Loucy (cell line): Measurements from ENCODE around the gene DYNC2H1.

Source experiments
- H2AFZ ChIP-seq: fragments of 200-600 bp; sonication (generic); 2 replicates; pipeline ENCODE4 v1.6.0; 2016; ENCODE audit warnings: antibody characterized with exemption, mild to moderate bottlenecking, low read length, moderate library complexity
- H3F3A ChIP-seq: fragments of 200-600 bp; 2 replicates; pipeline ENCODE4 v1.6.0; 2016; ENCODE audit warnings: antibody characterized with exemption, low read depth, mild to moderate bottlenecking
- H3K27me3 ChIP-seq: fragments of 200-600 bp; sonication (generic); 2 replicates; pipeline ENCODE4 v1.6.1; 2014; ENCODE audit warnings: low read length, mild to moderate bottlenecking; ENCODE audit not compliant: insufficient read depth, poor library complexity, severe bottlenecking
- H3K36me3 ChIP-seq: fragments of 200-600 bp; sonication (generic); 2 replicates; pipeline ENCODE4 v1.6.1; 2016; ENCODE audit warnings: low read length; ENCODE audit not compliant: insufficient read depth
- H3K4me1 ChIP-seq: fragments of 200-600 bp; sonication (generic); 2 replicates; pipeline ENCODE4 v1.5.1; 2014; ENCODE audit warnings: low read length, mild to moderate bottlenecking; ENCODE audit not compliant: insufficient read depth, poor library complexity, severe bottlenecking
- H3K4me2 ChIP-seq: fragments of 200-600 bp; sonication (generic); 2 replicates; pipeline ENCODE4 v1.6.0; 2014; ENCODE audit warnings: antibody characterized with exemption, low read length, low read depth, mild to moderate bottlenecking; ENCODE audit not compliant: poor library complexity, severe bottlenecking
- H3K4me3 ChIP-seq: fragments of 200-600 bp; sonication (generic); 2 replicates; pipeline ENCODE4 v1.5.1; 2014; ENCODE audit warnings: low read length, mild to moderate bottlenecking, mixed read lengths; ENCODE audit not compliant: poor library complexity, severe bottlenecking
- H3K79me2 ChIP-seq: fragments of 200-600 bp; sonication (generic); 2 replicates; pipeline ENCODE4 v1.6.1; 2014; ENCODE audit warnings: low read length; ENCODE audit not compliant: insufficient read depth
- H3K9ac ChIP-seq: fragments of 200-600 bp; sonication (generic); 2 replicates; pipeline ENCODE4 v1.6.0; 2014; ENCODE audit warnings: mild to moderate bottlenecking, low read depth, low read length, moderate library complexity; ENCODE audit not compliant: poor library complexity, severe bottlenecking
- H3K9me2 ChIP-seq: fragments of 200-600 bp; sonication (generic); replicated peaks from 2 replicates; pipeline ENCODE4 v1.6.1; 2016; ENCODE audit warnings: low read depth, low read length, mixed read lengths
- H3K9me3 ChIP-seq: fragments of 200-600 bp; sonication (generic); 2 replicates; pipeline ENCODE4 v1.6.1; 2014; ENCODE audit warnings: mild to moderate bottlenecking, antibody characterized with exemption, low read length, low read depth; ENCODE audit not compliant: insufficient read depth
- H4K20me1 ChIP-seq: fragments of 200-600 bp; sonication (generic); 2 replicates; pipeline ENCODE4 v1.6.0; 2014; ENCODE audit warnings: antibody characterized with exemption, low read length, mild to moderate bottlenecking; ENCODE audit not compliant: insufficient read depth, poor library complexity, severe bottlenecking
- CTCF ChIP-seq: fragments of 200-600 bp; sonication (generic); conservative IDR thresholded peaks from 2 replicates; pipeline ENCODE4 v1.5.1; 2014; ENCODE audit warnings: mild to moderate bottlenecking, antibody characterized with exemption, low read length
- EZH2phosphoT487 ChIP-seq: fragments of 200-600 bp; IDR thresholded peaks from 2 replicates; pipeline ENCODE4 v1.6.1; 2018; ENCODE audit warnings: antibody characterized with exemption, mild to moderate bottlenecking, moderate library complexity, borderline replicate concordance

Gene DYNC2H1

GRCh38 chr11:103097279-103097678 is 11.9 kb upstream of the DYNC2H1 start:
- H2AFZ ChIP-seq = no peak overlapping the region
- no peak overlapping the region for H3K4me2 ChIP-seq
- H3K4me3 ChIP-seq = no peak overlapping the region
- no peak for TF ChIP-seq EZH2phosphoT487
- no peak for TF ChIP-seq CTCF
- no peaks in the 10 kb centered on the region for H4K20me1 ChIP-seq
- no peak overlapping the region for H3K9ac ChIP-seq
- H3F3A ChIP-seq = no peaks in the 10 kb centered on the region
- no peaks in the 10 kb centered on the region for H3K9me3 ChIP-seq
- peaks cover 79% of the 10 kb centered on the region for H3K27me3 ChIP-seq
- no peaks in the 10 kb centered on the region for H3K9me2 ChIP-seq
- peaks cover 6% of the 10 kb centered on the region for H3K4me1 ChIP-seq
- H3K79me2 ChIP-seq = no peaks in the 10 kb centered on the region
- H3K36me3 ChIP-seq = no peaks in the 10 kb centered on the region

- H3K79me2 ChIP-seq = no peaks in the 10 kb centered on the region
- peaks cover 6% of the 10 kb centered on the region for H3K27me3 ChIP-seq
- no peaks in the 10 kb centered on the region for H4K20me1 ChIP-seq
- TF ChIP-seq EZH2phosphoT487 (no peak), CTCF (no peak)
- peak overlapping the region; percentile 82 for H3K4me2 ChIP-seq
- H3K36me3 ChIP-seq = no peaks in the 10 kb centered on the region
- H3F3A ChIP-seq = no peaks in the 10 kb centered on the region; the same call in 1 of the 2 replicates
- peak overlapping the region; percentile 82 for H3K4me3 ChIP-seq
- H3K9ac ChIP-seq = peak overlapping the region; percentile 46
- no peaks in the 10 kb centered on the region for H3K9me3 ChIP-seq
- H3K9me2 ChIP-seq = no peaks in the 10 kb centered on the region
- H3K4me1 ChIP-seq = peaks cover 7% of the 10 kb centered on the region
- peak overlapping the region; percentile 96 for H2AFZ ChIP-seq
Observed at GRCh38 chr11:103109818-103110388, 677 bp downstream of the DYNC2H1 start.

GRCh38 chr11:103110391-103110790 is 1.2 kb downstream of the DYNC2H1 start:
- no peaks in the 10 kb centered on the region for H3K9me2 ChIP-seq
- peaks cover 7% of the 10 kb centered on the region for H3K4me1 ChIP-seq
- H3K79me2 ChIP-seq = no peaks in the 10 kb centered on the region
- no peaks in the 10 kb centered on the region for H3K9me3 ChIP-seq
- no peaks in the 10 kb centered on the region; the same call in 1 of the 2 replicates for H3F3A ChIP-seq
- H4K20me1 ChIP-seq = no peaks in the 10 kb centered on the region
- no peaks in the 10 kb centered on the region for H3K36me3 ChIP-seq
- no peak overlapping the region for H3K9ac ChIP-seq
- H3K4me2 ChIP-seq = peak overlapping the region; percentile 82
- H3K4me3 ChIP-seq = no peak overlapping the region
- H3K27me3 ChIP-seq = peaks cover under 1% of the 10 kb centered on the region
- TF ChIP-seq CTCF (peak; percentile 50), EZH2phosphoT487 (no peak)
- no peak overlapping the region for H2AFZ ChIP-seq
